Measurements from ENCODE around the gene RNU6-1.

DNA sequence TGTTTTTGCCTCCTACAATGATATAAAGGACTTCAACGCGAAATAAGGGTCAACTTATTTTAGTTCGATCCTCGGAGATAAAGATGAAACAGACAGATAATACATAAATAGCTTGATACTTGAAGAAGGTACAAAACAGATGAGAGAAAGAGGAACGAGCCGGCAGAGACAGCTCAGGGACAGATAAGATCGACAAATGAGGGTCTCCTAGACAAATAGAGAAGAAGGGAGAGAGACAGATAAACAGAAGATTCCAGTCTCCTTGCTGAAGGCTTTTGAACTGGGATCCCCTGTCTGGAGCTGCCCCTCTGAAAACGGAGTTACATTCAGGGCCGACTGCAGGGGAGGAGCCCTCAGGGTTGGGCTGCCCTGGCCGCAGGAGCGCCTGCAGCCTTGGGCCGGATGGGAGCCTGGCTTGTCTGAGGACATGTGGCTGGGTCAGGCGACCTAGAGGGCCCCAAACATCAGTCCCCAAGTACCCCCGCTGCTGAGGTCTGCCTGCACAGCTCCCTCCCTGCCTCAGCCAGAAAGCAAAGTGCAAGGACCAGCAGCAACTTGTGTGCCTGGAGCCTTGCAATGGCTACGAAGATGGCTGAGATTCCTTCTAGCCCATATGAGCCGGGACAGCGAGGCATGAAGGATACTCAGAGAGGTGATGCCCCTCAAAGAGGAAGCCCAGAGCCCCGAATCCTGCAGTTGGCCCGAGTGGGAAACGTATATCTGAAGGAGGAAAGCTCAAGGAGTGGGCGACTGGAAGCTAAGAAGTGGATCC, 15.5 kb downstream of the RNU6-1 start:
- no peak for TF ChIP-seq RNF2 (IDR thresholded peaks at IDR 0.05; ENCODE audit: borderline replicate concordance, low read depth)
- TF ChIP-seq, protein P1, sequence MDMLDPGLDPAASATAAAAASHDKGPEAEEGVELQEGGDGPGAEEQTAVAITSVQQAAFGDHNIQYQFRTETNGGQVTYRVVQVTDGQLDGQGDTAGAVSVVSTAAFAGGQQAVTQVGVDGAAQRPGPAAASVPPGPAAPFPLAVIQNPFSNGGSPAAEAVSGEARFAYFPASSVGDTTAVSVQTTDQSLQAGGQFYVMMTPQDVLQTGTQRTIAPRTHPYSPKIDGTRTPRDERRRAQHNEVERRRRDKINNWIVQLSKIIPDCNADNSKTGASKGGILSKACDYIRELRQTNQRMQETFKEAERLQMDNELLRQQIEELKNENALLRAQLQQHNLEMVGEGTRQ (IDR thresholded peaks at IDR 0.05) = no peak
- TF ChIP-seq EP300 (IDR thresholded peaks at IDR 0.05) = no peak
- TF ChIP-seq MYC (IDR thresholded peaks at IDR 0.05; ENCODE audit: borderline replicate concordance, low read length) = no peak
- TF ChIP-seq, protein P2, sequence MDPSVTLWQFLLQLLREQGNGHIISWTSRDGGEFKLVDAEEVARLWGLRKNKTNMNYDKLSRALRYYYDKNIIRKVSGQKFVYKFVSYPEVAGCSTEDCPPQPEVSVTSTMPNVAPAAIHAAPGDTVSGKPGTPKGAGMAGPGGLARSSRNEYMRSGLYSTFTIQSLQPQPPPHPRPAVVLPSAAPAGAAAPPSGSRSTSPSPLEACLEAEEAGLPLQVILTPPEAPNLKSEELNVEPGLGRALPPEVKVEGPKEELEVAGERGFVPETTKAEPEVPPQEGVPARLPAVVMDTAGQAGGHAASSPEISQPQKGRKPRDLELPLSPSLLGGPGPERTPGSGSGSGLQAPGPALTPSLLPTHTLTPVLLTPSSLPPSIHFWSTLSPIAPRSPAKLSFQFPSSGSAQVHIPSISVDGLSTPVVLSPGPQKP (IDR thresholded peaks at IDR 0.05; ENCODE audit: low read depth, low read length) = no peak
- no peak for TF ChIP-seq POLR2A (IDR thresholded peaks at IDR 0.05; ENCODE audit: low read length)
- no peak for TF ChIP-seq RCOR1 (IDR thresholded peaks at IDR 0.05; ENCODE audit: low read depth, low read length)
- TF ChIP-seq, protein P3, sequence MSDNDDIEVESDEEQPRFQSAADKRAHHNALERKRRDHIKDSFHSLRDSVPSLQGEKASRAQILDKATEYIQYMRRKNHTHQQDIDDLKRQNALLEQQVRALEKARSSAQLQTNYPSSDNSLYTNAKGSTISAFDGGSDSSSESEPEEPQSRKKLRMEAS (IDR thresholded peaks at IDR 0.05) = no peak
- TF ChIP-seq, protein P4, sequence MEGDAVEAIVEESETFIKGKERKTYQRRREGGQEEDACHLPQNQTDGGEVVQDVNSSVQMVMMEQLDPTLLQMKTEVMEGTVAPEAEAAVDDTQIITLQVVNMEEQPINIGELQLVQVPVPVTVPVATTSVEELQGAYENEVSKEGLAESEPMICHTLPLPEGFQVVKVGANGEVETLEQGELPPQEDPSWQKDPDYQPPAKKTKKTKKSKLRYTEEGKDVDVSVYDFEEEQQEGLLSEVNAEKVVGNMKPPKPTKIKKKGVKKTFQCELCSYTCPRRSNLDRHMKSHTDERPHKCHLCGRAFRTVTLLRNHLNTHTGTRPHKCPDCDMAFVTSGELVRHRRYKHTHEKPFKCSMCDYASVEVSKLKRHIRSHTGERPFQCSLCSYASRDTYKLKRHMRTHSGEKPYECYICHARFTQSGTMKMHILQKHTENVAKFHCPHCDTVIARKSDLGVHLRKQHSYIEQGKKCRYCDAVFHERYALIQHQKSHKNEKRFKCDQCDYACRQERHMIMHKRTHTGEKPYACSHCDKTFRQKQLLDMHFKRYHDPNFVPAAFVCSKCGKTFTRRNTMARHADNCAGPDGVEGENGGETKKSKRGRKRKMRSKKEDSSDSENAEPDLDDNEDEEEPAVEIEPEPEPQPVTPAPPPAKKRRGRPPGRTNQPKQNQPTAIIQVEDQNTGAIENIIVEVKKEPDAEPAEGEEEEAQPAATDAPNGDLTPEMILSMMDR (IDR thresholded peaks at IDR 0.05) = no peak
- no peak for TF ChIP-seq ESRRA (IDR thresholded peaks at IDR 0.05; ENCODE audit: borderline replicate concordance, low read length)
